ENCODE measurements around the gene ACRBP.

ACRBP gene

GRCh38 chr12:6646276-6647082, 753 bp downstream of the ACRBP start:
- no peak for DNase-seq (ENCODE audit: low spot score)

- no peak for DNase-seq (ENCODE audit: low spot score)
Measured at GRCh38 chr12:6644903-6645302, 2.3 kb downstream of the ACRBP start.

- DNase-seq (ENCODE audit: low spot score) = no peak
Measured at GRCh38 chr12:6644257-6644596, 3.0 kb downstream of the ACRBP start.

GRCh38 chr12:6643569-6644256, 3.5 kb downstream of the ACRBP start:
- no peak for DNase-seq (ENCODE audit: low spot score)

- DNase-seq (ENCODE audit: low spot score) = no peak
Measured at GRCh38 chr12:6641131-6641530, 6.1 kb downstream of the ACRBP start.

GRCh38 chr12:6640497-6640896, 6.7 kb downstream of the ACRBP start:
- no peak for DNase-seq (ENCODE audit: low spot score)

- DNase-seq (ENCODE audit: low spot score) = no peak
Measured at GRCh38 chr12:6639151-6639801, 8.0 kb downstream of the ACRBP start.

- no peak for DNase-seq (ENCODE audit: low spot score)
Measured at GRCh38 chr12:6638305-6638704, 8.9 kb downstream of the ACRBP start.

GRCh38 chr12:6635856-6636531, 11.2 kb downstream of the ACRBP start, which contains the start of gene LPAR5:
LPAR5 (minus strand) TSS chr12:6635959; CDS start chr12:6621248, 14,711 bp downstream.
- peak; percentile 52 for DNase-seq (ENCODE audit: low spot score)

GRCh38 chr12:6635375-6635855, 11.8 kb downstream of the ACRBP start:
- DNase-seq (ENCODE audit: low spot score) = no peak

GRCh38 chr12:6632026-6632983, 14.9 kb downstream of the ACRBP start:
- no peak for DNase-seq (ENCODE audit: low spot score)

- DNase-seq (ENCODE audit: low spot score) = no peak
Measured at GRCh38 chr12:6631549-6631961, 15.7 kb downstream of the ACRBP start.

GRCh38 chr12:6630736-6631135, 16.5 kb downstream of the ACRBP start:
- DNase-seq (ENCODE audit: low spot score) = no peak

- DNase-seq (ENCODE audit: low spot score) = no peak
Measured at GRCh38 chr12:6627616-6628015, 19.6 kb downstream of the ACRBP start.

- no peak for DNase-seq (ENCODE audit: low spot score)
Measured at GRCh38 chr12:6626654-6627283, 20.5 kb downstream of the ACRBP start.

- DNase-seq (ENCODE audit: low spot score) = no peak
Measured at GRCh38 chr12:6620885-6621274, 26.4 kb downstream of the ACRBP start.

GRCh38 chr12:6620137-6620884, 26.9 kb downstream of the ACRBP start:
- peak; percentile 38 for DNase-seq (ENCODE audit: low spot score)

GRCh38 chr12:6618483-6619225, 28.6 kb downstream of the ACRBP start:
- no peak for DNase-seq (ENCODE audit: low spot score)

- DNase-seq (ENCODE audit: low spot score) = no peak
Measured at GRCh38 chr12:6615802-6616201, 31.4 kb downstream of the ACRBP start.
